ENCODE data around the gene ZNF669. TPM values are rescaled to one million over a fixed set of nuclear protein-coding genes. Genes with fewer than 3 reads are reported as not detected.

ZNF669 gene
- total RNA-seq, 1 donor from 2014 or later = 0.64 TPM

GRCh38 chr1:247107694-247108093 is 3.5 kb upstream of the ZNF669 start:
- Histone ChIP-seq H3K27ac (no peak overlapping the region), H3K27me3 (no peaks in the 10 kb centered on the region), H3K36me3 (no peaks in the 10 kb centered on the region), H3K4me1 (peaks cover 6 to 20% of the 10 kb centered on the region in 2 donors), H3K9me3 (no peaks in the 10 kb centered on the region), H3K4me3 (no peak overlapping the region)
- intact Hi-C loops (cut with DNase I) = no loop called here
- no peak for DNase-seq (ENCODE audit: low spot score in 2 of 2)
- no peak for TF ChIP-seq CTCF (IDR thresholded peaks at IDR 0.05)

GRCh38 chr1:247105966-247106365 is 1.8 kb upstream of the ZNF669 start:
- intact Hi-C loops (cut with DNase I) = loop anchor here (2.0 kb wide), 1 partner anchor 105 kb away; no protein-coding TSS in a partner anchor
- Histone ChIP-seq H3K9me3 (peaks cover 0 to 9% of the 10 kb centered on the region in 2 donors), H3K27ac (no peak overlapping the region), H3K36me3 (peaks cover 11 to 12% of the 10 kb centered on the region in 2 donors), H3K4me3 (no peak overlapping the region), H3K4me1 (peaks cover 0 to 13% of the 10 kb centered on the region in 2 donors), H3K27me3 (no peaks in the 10 kb centered on the region)
- no peak for DNase-seq (ENCODE audit: low spot score in 2 of 2)
- no peak for TF ChIP-seq CTCF (IDR thresholded peaks at IDR 0.05)

- TF ChIP-seq CTCF (IDR thresholded peaks at IDR 0.05) = no peak
- no peaks in the 10 kb centered on the region for H3K27me3 ChIP-seq
- peaks cover 0 to 19% of the 10 kb centered on the region in 2 donors for H3K9me3 ChIP-seq
- H3K4me3 ChIP-seq = peak overlapping the region; percentile 63 to 75
- peaks cover 21 to 22% of the 10 kb centered on the region in 2 donors for H3K36me3 ChIP-seq
- peaks cover 0 to 13% of the 10 kb centered on the region in 2 donors for H3K4me1 ChIP-seq
- intact Hi-C loops (cut with DNase I) = loop anchor here (1.0 to 5.0 kb wide), 3 partner anchors 27 to 173 kb away; partner anchors contain the start of genes AHCTF1 and ZNF670
- no peak for DNase-seq (ENCODE audit: low spot score in 2 of 2)
- H3K27ac ChIP-seq = no peak overlapping the region
Measured at GRCh38 chr1:247104965-247105364, 809 bp upstream of the ZNF669 start.

GRCh38 chr1:247102381-247102780 is 1.8 kb downstream of the ZNF669 start:
- H3K27ac ChIP-seq = no peak overlapping the region
- H3K4me3 ChIP-seq = peak overlapping the region in 1 of 2 donors; percentile 75
- peaks cover 5 to 42% of the 10 kb centered on the region in 2 donors for H3K9me3 ChIP-seq
- TF ChIP-seq CTCF (IDR thresholded peaks at IDR 0.05) = no peak
- H3K4me1 ChIP-seq = peaks cover 0 to 13% of the 10 kb centered on the region in 2 donors
- H3K27me3 ChIP-seq = no peaks in the 10 kb centered on the region
- DNase-seq (ENCODE audit: low spot score in 2 of 2) = no peak
- H3K36me3 ChIP-seq = peaks cover 41 to 48% of the 10 kb centered on the region in 2 donors
- intact Hi-C loops (cut with DNase I) = loop anchor here (5.0 kb wide), 1 partner anchor 170 kb away; the partner anchor contains the start of gene AHCTF1

GRCh38 chr1:247100676-247101279 is 3.4 kb downstream of the ZNF669 start:
- no peaks in the 10 kb centered on the region for H3K27me3 ChIP-seq
- H3K4me1 ChIP-seq = peaks cover 0 to 13% of the 10 kb centered on the region in 2 donors
- no peak overlapping the region for H3K27ac ChIP-seq
- H3K36me3 ChIP-seq = peaks cover 46 to 54% of the 10 kb centered on the region in 2 donors
- intact Hi-C loops (cut with DNase I) = loop anchor here (5.0 kb wide), 1 partner anchor 168 kb away; the partner anchor contains the start of gene AHCTF1
- TF ChIP-seq CTCF (IDR thresholded peaks at IDR 0.05) = no peak
- H3K4me3 ChIP-seq = no peak overlapping the region
- DNase-seq (ENCODE audit: low spot score in 2 of 2) = no peak
- peaks cover 5 to 56% of the 10 kb centered on the region in 2 donors for H3K9me3 ChIP-seq

Data from ascending aorta (tissue), 2 donors.